K562 (cell line): ENCODE measurements around the gene MYBPC3. TPM values are rescaled to one million over a fixed set of nuclear protein-coding genes. Genes with fewer than 3 reads are reported as not detected.
A peak's percentile ranks its signal among the peaks of the same experiment; 100 is the strongest.

Experiments used
- DIDO1 ChIP-seq: fragments of 450-650 bp; IDR thresholded peaks from 2 replicates; pipeline ENCODE4 v1.6.1; 2016; ENCODE audit warnings: low read depth, missing biosample characterization, missing genetic modification characterization
- EHMT2 ChIP-seq: fragments of 450-650 bp; IDR thresholded peaks from 2 replicates; pipeline ENCODE4 v1.6.1; 2018; ENCODE audit warnings: antibody characterized with exemption
- ERF ChIP-seq: fragments of 450-650 bp; formaldehyde crosslinking; IDR thresholded peaks from 2 replicates; pipeline ENCODE4 v1.4.0; 2020; ENCODE audit warnings: mild to moderate bottlenecking, mixed read lengths
- HDAC2 ChIP-seq: fragments of 450-650 bp; IDR thresholded peaks from 2 replicates; pipeline ENCODE4 v1.6.1; 2016; ENCODE audit warnings: mild to moderate bottlenecking
- NCOA4 ChIP-seq: fragments of 450-650 bp; IDR thresholded peaks from 2 replicates; pipeline ENCODE4 v1.6.1; 2018; ENCODE audit warnings: mild to moderate bottlenecking; ENCODE audit not compliant: partially characterized antibody
- NUFIP1 ChIP-seq: fragments of 450-650 bp; IDR thresholded peaks from 2 replicates; pipeline ENCODE4 v1.6.1; 2018; ENCODE audit not compliant: partially characterized antibody
- RBBP5 ChIP-seq: fragments of 200-600 bp; sonication (generic); IDR thresholded peaks from 2 replicates; pipeline ENCODE4 v1.6.1; 2012; ENCODE audit warnings: borderline replicate concordance, mild to moderate bottlenecking, low read length, control low read depth, inconsistent platforms; ENCODE audit not compliant: insufficient read depth, poor library complexity, severe bottlenecking
- SREBF1 ChIP-seq: fragments of 150-350 bp; IDR thresholded peaks from 2 replicates; pipeline ENCODE4 v1.6.1; 2014; ENCODE audit warnings: antibody characterized with exemption, low read depth, low read length, borderline replicate concordance
- TAF7 ChIP-seq: fragments of 450-650 bp; IDR thresholded peaks from 2 replicates; pipeline ENCODE4 v1.6.1; 2016; ENCODE audit warnings: missing genetic modification characterization, missing compliant biosample characterization
- ZNF311 ChIP-seq: fragments of 250-450 bp; sonication (Bioruptor Pico); IDR thresholded peaks from 2 replicates; pipeline ENCODE4 v1.4.0; 2020; ENCODE audit warnings: mild to moderate bottlenecking, moderate library complexity
- ZNF551 ChIP-seq: fragments of 250-450 bp; sonication (Bioruptor Pico); IDR thresholded peaks from 2 replicates; pipeline ENCODE4 v1.5.0; 2021; ENCODE audit warnings: mild to moderate bottlenecking, moderate library complexity
- ZNF644 ChIP-seq: fragments of 200-800 bp; sonication (Bioruptor generic); IDR thresholded peaks from 2 replicates; pipeline ENCODE4 v1.6.1; 2016; ENCODE audit warnings: low read depth, missing genetic modification characterization, missing compliant biosample characterization
- polyA plus RNA-seq, 8 experiments: library from polyadenylated mRNA; depleted of rRNA in 4 of 8; stranded (reverse) in 5 of 8; unstranded in 3 of 8; fragments of >200 nt; fragmentation: Nextera tagmentation in 2 of 8; fragmentation: Illumina TruSeq in 1 of 8; extraction: Ambion mirVana in 2 of 8; extraction: Trizol in 1 of 8; gene quantifications; 2 replicates each; pipeline versions ENCODE4 v1.2.1 to v1.2.3, GENCODE V29; 2011 to 2014; ENCODE audit warnings: inconsistent platforms in 1 of 8, missing spikeins in 1 of 8
- total RNA-seq, 7 experiments: library from RNA; depleted of rRNA in 6 of 7; stranded (reverse); fragments of >200 nt in 6 of 7; fragmentation: Illumina TruSeq in 2 of 7; extraction: Trizol in 2 of 7; gene quantifications; 2 replicates each; pipeline versions ENCODE4 v1.2.1 to v1.2.3, GENCODE V29; 2011 to 2021; ENCODE audit warnings: low replicate concordance in 1 of 7
- TF ChIP-seq, protein P1 (sequence below), 2 experiments: fragments of 450-650 bp; formaldehyde crosslinking in 1 of 2; IDR thresholded peaks; 2 replicates each; pipeline versions ENCODE4 v1.4.0 to v1.6.1; 2014 to 2020; ENCODE audit warnings: mild to moderate bottlenecking in 2 of 2, borderline replicate concordance in 1 of 2, low read depth in 1 of 2
- TF ChIP-seq, protein P2 (sequence below): fragments of 450-650 bp; conservative IDR thresholded peaks from 2 replicates; pipeline ENCODE4 v1.6.1; 2016; ENCODE audit warnings: missing genetic modification characterization, low read depth, mild to moderate bottlenecking, missing compliant biosample characterization, moderate library complexity
- TF ChIP-seq, protein P3 (sequence below): sonication (generic); formaldehyde crosslinking; IDR thresholded peaks from 2 replicates; pipeline ENCODE4 v1.8.1; 2023; ENCODE audit warnings: mild to moderate bottlenecking, missing genetic modification reagents

MYBPC3 gene
- total and polyA plus RNA-seq, 9 of the 15 experiments (the other 6 are each of a cell fraction or from before 2014, with no cell fraction given) = 0.01 TPM; not detected in 8

DNA sequence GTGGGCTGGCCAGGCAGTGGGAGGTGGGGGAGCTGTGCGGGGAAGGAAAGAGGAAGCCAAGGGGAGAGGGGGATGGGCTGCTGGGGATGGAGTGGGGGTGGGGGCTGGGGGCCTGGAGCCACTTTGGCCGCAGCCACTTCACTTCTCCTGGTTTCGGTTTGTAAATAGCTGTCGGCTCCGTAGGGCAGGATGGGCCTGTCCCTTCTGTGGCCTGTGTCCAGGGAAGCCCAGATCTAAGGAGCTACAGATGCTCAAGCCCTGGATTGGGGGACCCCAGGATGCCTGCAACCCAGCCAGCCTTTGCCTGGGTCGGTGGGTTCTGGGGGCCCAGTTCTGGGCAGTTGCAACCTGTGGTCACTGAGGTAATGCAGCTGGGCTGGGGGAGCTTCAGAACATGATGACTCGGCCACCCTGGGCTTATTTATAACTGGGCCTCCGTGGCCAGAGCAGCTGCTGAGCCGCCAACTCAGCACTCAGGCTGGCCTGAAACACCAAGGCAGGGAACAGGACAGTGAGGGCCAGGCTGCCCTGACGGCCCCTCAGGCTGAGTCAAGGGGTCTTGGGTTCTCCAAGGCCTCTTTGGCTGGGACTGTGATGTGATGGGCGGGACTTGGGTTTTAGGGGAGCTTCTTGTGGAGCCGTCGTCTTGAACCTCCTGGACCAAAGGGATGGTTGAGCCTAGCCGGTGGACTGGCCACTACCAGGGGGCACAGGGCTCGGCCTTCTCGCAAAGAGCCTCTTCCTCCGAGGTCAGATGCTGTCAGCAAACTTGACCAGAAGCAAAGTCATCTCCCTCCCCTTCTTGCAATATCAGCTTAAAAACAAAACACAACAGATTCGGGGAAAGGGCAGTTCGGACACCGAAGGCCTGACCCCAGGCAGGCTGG lies 40.9 kb upstream of the MYBPC3 start (continued):
- TF ChIP-seq, protein P1, sequence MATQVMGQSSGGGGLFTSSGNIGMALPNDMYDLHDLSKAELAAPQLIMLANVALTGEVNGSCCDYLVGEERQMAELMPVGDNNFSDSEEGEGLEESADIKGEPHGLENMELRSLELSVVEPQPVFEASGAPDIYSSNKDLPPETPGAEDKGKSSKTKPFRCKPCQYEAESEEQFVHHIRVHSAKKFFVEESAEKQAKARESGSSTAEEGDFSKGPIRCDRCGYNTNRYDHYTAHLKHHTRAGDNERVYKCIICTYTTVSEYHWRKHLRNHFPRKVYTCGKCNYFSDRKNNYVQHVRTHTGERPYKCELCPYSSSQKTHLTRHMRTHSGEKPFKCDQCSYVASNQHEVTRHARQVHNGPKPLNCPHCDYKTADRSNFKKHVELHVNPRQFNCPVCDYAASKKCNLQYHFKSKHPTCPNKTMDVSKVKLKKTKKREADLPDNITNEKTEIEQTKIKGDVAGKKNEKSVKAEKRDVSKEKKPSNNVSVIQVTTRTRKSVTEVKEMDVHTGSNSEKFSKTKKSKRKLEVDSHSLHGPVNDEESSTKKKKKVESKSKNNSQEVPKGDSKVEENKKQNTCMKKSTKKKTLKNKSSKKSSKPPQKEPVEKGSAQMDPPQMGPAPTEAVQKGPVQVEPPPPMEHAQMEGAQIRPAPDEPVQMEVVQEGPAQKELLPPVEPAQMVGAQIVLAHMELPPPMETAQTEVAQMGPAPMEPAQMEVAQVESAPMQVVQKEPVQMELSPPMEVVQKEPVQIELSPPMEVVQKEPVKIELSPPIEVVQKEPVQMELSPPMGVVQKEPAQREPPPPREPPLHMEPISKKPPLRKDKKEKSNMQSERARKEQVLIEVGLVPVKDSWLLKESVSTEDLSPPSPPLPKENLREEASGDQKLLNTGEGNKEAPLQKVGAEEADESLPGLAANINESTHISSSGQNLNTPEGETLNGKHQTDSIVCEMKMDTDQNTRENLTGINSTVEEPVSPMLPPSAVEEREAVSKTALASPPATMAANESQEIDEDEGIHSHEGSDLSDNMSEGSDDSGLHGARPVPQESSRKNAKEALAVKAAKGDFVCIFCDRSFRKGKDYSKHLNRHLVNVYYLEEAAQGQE (IDR thresholded peaks at IDR 0.05; ENCODE audit: borderline replicate concordance) = no peak
- TF ChIP-seq, protein P1 (CRISPR knock-in tag; IDR thresholded peaks at IDR 0.05; ENCODE audit: low read depth) = no peak
- TF ChIP-seq ZNF551 (CRISPR knock-in tag) = no peak
- no peak for TF ChIP-seq ZNF644 (tag)
- TF ChIP-seq, protein P2, sequence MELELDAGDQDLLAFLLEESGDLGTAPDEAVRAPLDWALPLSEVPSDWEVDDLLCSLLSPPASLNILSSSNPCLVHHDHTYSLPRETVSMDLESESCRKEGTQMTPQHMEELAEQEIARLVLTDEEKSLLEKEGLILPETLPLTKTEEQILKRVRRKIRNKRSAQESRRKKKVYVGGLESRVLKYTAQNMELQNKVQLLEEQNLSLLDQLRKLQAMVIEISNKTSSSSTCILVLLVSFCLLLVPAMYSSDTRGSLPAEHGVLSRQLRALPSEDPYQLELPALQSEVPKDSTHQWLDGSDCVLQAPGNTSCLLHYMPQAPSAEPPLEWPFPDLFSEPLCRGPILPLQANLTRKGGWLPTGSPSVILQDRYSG (tag) = 0 out of 2 replicates have a peak, but pooled peaks have one; percentile 42
- TF ChIP-seq SREBF1 = no peak
- peak; percentile 15; the same call in 1 of the 2 replicates for TF ChIP-seq ERF (CRISPR knock-in tag)
- TF ChIP-seq, protein P3, sequence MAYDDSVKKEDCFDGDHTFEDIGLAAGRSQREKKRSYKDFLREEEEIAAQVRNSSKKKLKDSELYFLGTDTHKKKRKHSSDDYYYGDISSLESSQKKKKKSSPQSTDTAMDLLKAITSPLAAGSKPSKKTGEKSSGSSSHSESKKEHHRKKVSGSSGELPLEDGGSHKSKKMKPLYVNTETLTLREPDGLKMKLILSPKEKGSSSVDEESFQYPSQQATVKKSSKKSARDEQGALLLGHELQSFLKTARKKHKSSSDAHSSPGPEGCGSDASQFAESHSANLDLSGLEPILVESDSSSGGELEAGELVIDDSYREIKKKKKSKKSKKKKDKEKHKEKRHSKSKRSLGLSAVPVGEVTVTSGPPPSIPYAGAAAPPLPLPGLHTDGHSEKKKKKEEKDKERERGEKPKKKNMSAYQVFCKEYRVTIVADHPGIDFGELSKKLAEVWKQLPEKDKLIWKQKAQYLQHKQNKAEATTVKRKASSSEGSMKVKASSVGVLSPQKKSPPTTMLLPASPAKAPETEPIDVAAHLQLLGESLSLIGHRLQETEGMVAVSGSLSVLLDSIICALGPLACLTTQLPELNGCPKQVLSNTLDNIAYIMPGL (CRISPR knock-in tag) = no peak
- TF ChIP-seq HDAC2 = no peak
- TF ChIP-seq DIDO1 (tag) = no peak
- no peak for TF ChIP-seq ZNF311 (CRISPR knock-in tag)
- no peak for TF ChIP-seq NUFIP1
- TF ChIP-seq RBBP5 = peak; percentile 35
- no peak for TF ChIP-seq EHMT2
- no peak for TF ChIP-seq TAF7 (tag)
- no peak for TF ChIP-seq NCOA4
